H1 (cell line): ENCODE data around the gene AMZ1. TPM values are rescaled to one million over a fixed set of nuclear protein-coding genes. Genes with fewer than 3 reads are reported as not detected.

Source experiments
- CTCF ChIA-PET: fragments of 300-600 bp; sonication (Branson Sonifier 250); formaldehyde crosslinking; loops from one replicate; lab custom pipeline; 2021; ENCODE audit not compliant: partially characterized antibody; lab: Charles Lee
- POLR2A ChIA-PET: fragments of 300-600 bp; sonication (Branson Sonifier 250); formaldehyde crosslinking; loops from one replicate; lab custom pipeline; 2021; ENCODE audit warnings: inconsistent platforms; ENCODE audit not compliant: partially characterized antibody; lab: Charles Lee
- DNase-seq, 2 experiments: peaks; one replicate each; pipeline versions ENCODE4 v3.0.0 to v3.0.0-alpha.2; 2010 to 2022; ENCODE audit warnings: low spot score in 2 of 2, low read depth in 1 of 2, mixed read lengths in 1 of 2
- FAIRE-seq: peaks from 2 replicates; lab custom pipeline; 2011; peaks lifted over from hg19 to GRCh38; lab: Jason Lieb, UNC
- H2AFZ ChIP-seq: 2 replicates; pipeline ENCODE4 v1.8.1; 2012; ENCODE audit warnings: low read length, inconsistent platforms
- H2AK5ac ChIP-seq: 2 replicates; pipeline ENCODE4 v1.6.1; 2013; ENCODE audit warnings: low read depth, low read length
- H2BK120ac ChIP-seq: replicated peaks from 2 replicates; pipeline ENCODE3; 2013; ENCODE audit warnings: low read depth, low read length, inconsistent platforms
- H2BK12ac ChIP-seq: 2 replicates; pipeline ENCODE4 v1.6.1; 2013; ENCODE audit warnings: low read depth, low read length
- H2BK15ac ChIP-seq: 2 replicates; pipeline ENCODE4 v1.6.1; 2013; ENCODE audit warnings: low read length
- H2BK20ac ChIP-seq: 2 replicates; pipeline ENCODE4 v1.6.1; 2013; ENCODE audit warnings: low read length
- H2BK5ac ChIP-seq: 2 replicates; pipeline ENCODE4 v1.6.1; 2013; ENCODE audit warnings: low read depth, low read length
- H3K14ac ChIP-seq: 2 replicates; pipeline ENCODE4 v1.6.1; 2013; ENCODE audit warnings: inconsistent platforms; ENCODE audit not compliant: insufficient read length
- H3K18ac ChIP-seq: 2 replicates; pipeline ENCODE4 v1.6.1; 2013; ENCODE audit warnings: low read length; ENCODE audit errors: extremely low read depth
- H3K23ac ChIP-seq: 2 replicates; pipeline ENCODE4 v1.6.1; 2013; ENCODE audit warnings: inconsistent platforms; ENCODE audit not compliant: insufficient read length
- H3K23me2 ChIP-seq: 2 replicates; pipeline ENCODE4 v1.6.1; 2013; ENCODE audit warnings: low read depth, low read length
- H3K27ac ChIP-seq: 2 replicates; pipeline ENCODE4 v1.6.1; 2011; ENCODE audit warnings: low read depth, low read length, inconsistent platforms
- H3K27me3 ChIP-seq, 4 experiments: replicated peaks in 1 of 4; 1 replicate in 1 of 4; 2 replicates in 3 of 4; pipeline versions ENCODE4 v1.6.1 to v1.8.1; 2011 to 2013; ENCODE audit warnings: low read length in 3 of 4, mild to moderate bottlenecking in 3 of 4, inconsistent platforms in 2 of 4, mixed read lengths in 2 of 4, moderate library complexity in 1 of 4; ENCODE audit not compliant: control insufficient read depth in 3 of 4, insufficient read depth in 3 of 4; ENCODE audit errors: extremely low read depth in 1 of 4
- H3K36me3 ChIP-seq, 4 experiments: 2 replicates each; pipeline versions ENCODE4 v1.6.1 to v1.8.1; 2011 to 2013; ENCODE audit warnings: mild to moderate bottlenecking in 4 of 4, low read length in 3 of 4, moderate library complexity in 2 of 4, control low read depth in 1 of 4, inconsistent platforms in 1 of 4; ENCODE audit not compliant: insufficient read depth in 4 of 4, control insufficient read depth in 2 of 4
- H3K4ac ChIP-seq: replicated peaks from 2 replicates; pipeline ENCODE3; 2013; ENCODE audit warnings: low read length, low read depth, mixed read lengths, inconsistent platforms; ENCODE audit not compliant: insufficient read length
- H3K4me1 ChIP-seq, 4 experiments: replicated peaks in 1 of 4; 1 replicate in 1 of 4; 2 replicates in 3 of 4; pipeline versions ENCODE4 v1.6.1 to v1.8.1; 2011 to 2013; ENCODE audit warnings: low read length in 3 of 4, inconsistent platforms in 2 of 4, mixed read lengths in 1 of 4; ENCODE audit not compliant: insufficient read depth in 4 of 4, control insufficient read depth in 3 of 4
- H3K4me2 ChIP-seq, 2 experiments: 2 replicates each; pipeline versions ENCODE4 v1.6.1 to v1.8.1; 2011 to 2013; ENCODE audit warnings: low read depth in 2 of 2, low read length in 2 of 2, control low read depth in 1 of 2, inconsistent platforms in 1 of 2, mild to moderate bottlenecking in 1 of 2; ENCODE audit not compliant: insufficient read depth in 1 of 2
- H3K4me3 ChIP-seq, 4 experiments: fragments of 200-600, 300-600 bp in 1 of 4; sonication (generic), shearing (Covaris generic), sonication (Bioruptor Twin) in 1 of 4; 2 replicates each; pipeline versions ENCODE4 v1.5.1 to v1.8.1; 2011 to 2016; ENCODE audit warnings: low read length in 4 of 4, low read depth in 3 of 4, control low read depth in 2 of 4, inconsistent platforms in 2 of 4, mild to moderate bottlenecking in 2 of 4, mixed read lengths in 1 of 4, moderate library complexity in 1 of 4; ENCODE audit not compliant: insufficient read depth in 2 of 4; ENCODE audit errors: extremely low read depth in 1 of 4
- H3K56ac ChIP-seq: replicated peaks from 2 replicates; pipeline ENCODE3; 2013; ENCODE audit warnings: low read depth, mild to moderate bottlenecking, mixed read lengths, low read length, inconsistent platforms; ENCODE audit not compliant: insufficient read length
- H3K79me1 ChIP-seq: 2 replicates; pipeline ENCODE4 v1.6.1; 2013; ENCODE audit warnings: low read depth, low read length, control low read depth
- H3K79me2 ChIP-seq, 2 experiments: 2 replicates each; pipeline versions ENCODE4 v1.6.1 to v1.8.1; 2012 to 2013; ENCODE audit warnings: low read length in 2 of 2, mild to moderate bottlenecking in 2 of 2, inconsistent platforms in 1 of 2; ENCODE audit not compliant: insufficient read depth in 2 of 2, control insufficient read depth in 1 of 2
- H3K9ac ChIP-seq, 4 experiments: replicated peaks in 1 of 4; 1 replicate in 1 of 4; 2 replicates in 3 of 4; pipeline versions ENCODE4 v1.6.1 to v1.8.1; 2011 to 2013; ENCODE audit warnings: low read depth in 3 of 4, low read length in 3 of 4, control low read depth in 2 of 4, mild to moderate bottlenecking in 2 of 4, moderate library complexity in 2 of 4, inconsistent platforms in 1 of 4; ENCODE audit errors: extremely low read depth in 1 of 4
- H3K9me3 ChIP-seq, 2 experiments: 2 replicates each; pipeline versions ENCODE4 v1.6.1 to v1.8.1; 2012 to 2013; ENCODE audit warnings: mild to moderate bottlenecking in 2 of 2, moderate library complexity in 2 of 2, control low read depth in 1 of 2, inconsistent platforms in 1 of 2, low read depth in 1 of 2, low read length in 1 of 2, mixed read lengths in 1 of 2; ENCODE audit not compliant: insufficient read depth in 2 of 2
- H4K20me1 ChIP-seq, 2 experiments: replicated peaks in 1 of 2; 2 replicates each; pipeline versions ENCODE3 to v1.8.1; 2011 to 2013; ENCODE audit warnings: inconsistent platforms in 2 of 2, low read length in 2 of 2, mild to moderate bottlenecking in 1 of 2; ENCODE audit not compliant: insufficient read depth in 2 of 2, control insufficient read depth in 1 of 2
- H4K5ac ChIP-seq: 2 replicates; pipeline ENCODE4 v1.6.1; 2013; ENCODE audit warnings: low read length, low read depth, mixed read lengths, inconsistent platforms; ENCODE audit not compliant: insufficient read length
- H4K8ac ChIP-seq: 2 replicates; pipeline ENCODE4 v1.8.0; 2013; ENCODE audit warnings: mild to moderate bottlenecking, moderate library complexity, low read length, inconsistent platforms; ENCODE audit not compliant: insufficient read depth; ENCODE audit errors: extremely low read depth
- H4K91ac ChIP-seq: replicated peaks from 2 replicates; pipeline ENCODE3; 2013; ENCODE audit warnings: low read length, mixed read lengths, inconsistent platforms; ENCODE audit not compliant: insufficient read length
- EGR1 ChIP-seq: IDR thresholded peaks from 2 replicates; pipeline ENCODE4 v1.6.1; 2011; ENCODE audit warnings: low read depth, low read length, borderline replicate concordance
- GABPA ChIP-seq: IDR thresholded peaks from 2 replicates; pipeline ENCODE4 v1.6.1; 2011; ENCODE audit warnings: mild to moderate bottlenecking, low read length, moderate library complexity, borderline replicate concordance; ENCODE audit not compliant: insufficient read depth
- MAFK ChIP-seq: IDR thresholded peaks from 2 replicates; pipeline ENCODE4 v1.6.1; 2012; ENCODE audit warnings: low read depth, mild to moderate bottlenecking, improper control_type of control experiment, low read length
- PHF8 ChIP-seq: fragments of 200-600 bp; sonication (generic); conservative IDR thresholded peaks from 2 replicates; pipeline ENCODE4 v1.7.1; 2012; ENCODE audit warnings: low read depth, mild to moderate bottlenecking, inconsistent platforms, low read length, moderate library complexity
- RAD21 ChIP-seq, 2 experiments: IDR thresholded peaks in 1 of 2; conservative IDR thresholded peaks in 1 of 2; 2 replicates each; pipeline ENCODE4 v1.6.1; 2011; ENCODE audit warnings: low read depth in 2 of 2, low read length in 2 of 2, improper control_type of control experiment in 1 of 2, inconsistent platforms in 1 of 2, mild to moderate bottlenecking in 1 of 2, moderate library complexity in 1 of 2
- SAP30 ChIP-seq: fragments of 300-600 bp; sonication (generic); IDR thresholded peaks from 2 replicates; pipeline ENCODE4 v1.7.1; 2012; ENCODE audit warnings: low read length, moderate library complexity, mild to moderate bottlenecking, inconsistent platforms; ENCODE audit not compliant: insufficient read depth, insufficient replicate concordance
- SIX5 ChIP-seq: IDR thresholded peaks from 2 replicates; pipeline ENCODE4 v1.6.1; 2011; ENCODE audit warnings: mild to moderate bottlenecking, low read depth, low read length
- SP1 ChIP-seq: IDR thresholded peaks from 2 replicates; pipeline ENCODE4 v1.6.1; 2011; ENCODE audit warnings: low read depth, low read length
- SP2 ChIP-seq: IDR thresholded peaks from 2 replicates; pipeline ENCODE4 v1.6.1; 2012; ENCODE audit warnings: mild to moderate bottlenecking, low read length, inconsistent platforms
- TAF1 ChIP-seq: IDR thresholded peaks from 2 replicates; pipeline ENCODE4 v1.6.1; 2011; ENCODE audit warnings: mild to moderate bottlenecking, low read depth, low read length
- TBP ChIP-seq: IDR thresholded peaks from 2 replicates; pipeline ENCODE4 v1.6.1; 2011; ENCODE audit warnings: low read depth, low read length, improper control_type of control experiment
- WGBS, 2 experiments: shearing (Covaris generic) in 1 of 2; methylation state at CpG; one replicate each; pipeline versions ENCODE4 v1.1.6 to v1.1.7; 2013 to 2015; ENCODE audit warnings: low lambda C conversion rate in 2 of 2, mixed read lengths in 2 of 2, inconsistent platforms in 1 of 2, low coverage in 1 of 2, missing lambda C conversion rate in 1 of 2; ENCODE audit not compliant: insufficient replicate concordance in 2 of 2, insufficient coverage in 1 of 2, insufficient read length in 1 of 2; ENCODE audit errors: extremely low coverage in 1 of 2, missing lambda C conversion rate in 1 of 2; 5-methylcytosine and 5-hydroxymethylcytosine counted together
- polyA plus RNA-seq, 7 experiments: library from polyadenylated mRNA; depleted of rRNA in 3 of 7; stranded (reverse) in 5 of 7; unstranded in 2 of 7; fragments of >200 nt in 5 of 7; fragments of 200-250 nt in 2 of 7; gene quantifications; 1 replicate in 5 of 7; 2 replicates in 1 of 7; 4 replicates in 1 of 7; pipeline versions ENCODE4 v1.2.1 to v1.2.3, GENCODE V29; 2011 to 2013; ENCODE audit warnings: missing spikeins in 2 of 7, mixed read lengths in 2 of 7
- total RNA-seq: library from RNA; stranded (reverse); fragmentation: NEBNext Ultra II Directional; extraction: Animal tissue kit (Norgen Biotek cat#: 25700); gene quantifications from 2 replicates; pipeline ENCODE4 v1.2.1, GENCODE V29; 2021
- TF ChIP-seq, protein P1 (sequence below): IDR thresholded peaks from 2 replicates; pipeline ENCODE4 v1.6.1; 2012; ENCODE audit warnings: inconsistent platforms

The AMZ1 gene
- total and polyA plus RNA-seq, 2 of the 8 experiments (the other 6 are each of a cell fraction or from before 2014, with no cell fraction given), result 0.59 to 1.4 TPM

DNA sequence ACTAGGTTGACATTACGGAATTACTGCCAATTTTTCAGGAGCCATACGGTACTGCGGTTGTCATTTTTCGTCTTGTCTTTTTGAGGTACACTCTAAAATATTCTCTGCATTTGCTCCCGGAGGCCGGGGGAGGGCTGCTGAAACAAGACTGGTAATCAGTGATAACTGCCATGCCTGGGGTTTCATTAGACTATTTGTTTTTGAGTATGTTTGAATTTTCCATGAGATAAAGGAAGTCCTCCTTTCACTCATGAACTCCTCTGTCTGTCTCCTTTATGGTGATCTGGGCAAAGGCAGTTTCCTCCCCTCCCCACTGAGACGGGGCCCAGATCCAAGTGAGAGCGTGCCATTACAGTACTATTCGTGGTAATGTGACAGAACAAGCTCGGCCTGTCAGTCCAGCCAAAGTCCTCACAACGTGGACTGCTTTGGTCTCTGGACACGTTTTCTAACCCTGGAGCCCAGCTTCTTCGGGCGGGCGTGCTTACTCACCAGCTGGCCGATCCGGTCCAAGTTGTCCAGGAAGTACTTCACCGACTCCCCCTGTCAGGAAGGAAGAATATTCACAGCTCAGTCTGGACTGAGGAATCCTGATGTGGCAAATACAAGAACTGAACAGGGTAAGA lies 45.1 kb downstream of the AMZ1 start:
- FAIRE-seq (no peak), DNase-seq (peak in 1 of 2 experiments; percentile 33)
- H3K14ac ChIP-seq, result no peak overlapping the region
- H3K56ac ChIP-seq, result no peak overlapping the region
- no peak overlapping the region for H4K91ac ChIP-seq
- H4K20me1 ChIP-seq, result peaks cover 11 to 23% of the 10 kb centered on the region in 2 experiments
- no peak overlapping the region for H4K5ac ChIP-seq
- no peak overlapping the region for H3K27ac ChIP-seq
- 89% methylated on average over 18 of the region's 18 CpGs; no CpG with 5 or more reads in 1 of the 2 experiments for WGBS, 2 experiments
- H3K9ac ChIP-seq, result no peak overlapping the region
- no peak overlapping the region for H3K4me2 ChIP-seq
- H4K8ac ChIP-seq, result no peak overlapping the region
- no peak overlapping the region for H2AFZ ChIP-seq
- H2BK20ac ChIP-seq, result no peak overlapping the region
- peaks cover 14% of the 10 kb centered on the region for H3K79me1 ChIP-seq
- H3K18ac ChIP-seq, result no peak overlapping the region
- H2BK5ac ChIP-seq, result no peak overlapping the region
- no peaks in the 10 kb centered on the region for H3K23me2 ChIP-seq
- no peak overlapping the region for H3K23ac ChIP-seq
- no peak overlapping the region for H3K4ac ChIP-seq
- peaks cover 0 to 58% of the 10 kb centered on the region in 2 experiments; a peak in 2 of 4 replicates for H3K79me2 ChIP-seq
- peaks cover 7 to 21% (median 16%) of the 10 kb centered on the region in 4 experiments for H3K36me3 ChIP-seq
- no peak overlapping the region for H3K4me3 ChIP-seq
- no peak overlapping the region for H2BK15ac ChIP-seq
- CTCF ChIA-PET, result interaction anchor here (0.9 to 3.1 kb wide), 4 partner anchors 9 to 86 kb away, joined by 4 to 13 read pairs (median 5); no protein-coding TSS in a partner anchor
- no peak overlapping the region for H2AK5ac ChIP-seq
- H3K4me1 ChIP-seq, result peaks cover 0 to 12% (median 6%) of the 10 kb centered on the region in 4 experiments; a peak in 4 of 7 replicates
- H2BK120ac ChIP-seq, result no peak overlapping the region
- POLR2A ChIA-PET, result interaction anchor here (0.6 kb wide), 1 partner anchor 11 kb away, joined by 3 read pairs; no protein-coding TSS in a partner anchor
- H2BK12ac ChIP-seq, result no peak overlapping the region
- no peaks in the 10 kb centered on the region for H3K27me3 ChIP-seq
- no peaks in the 10 kb centered on the region for H3K9me3 ChIP-seq
- TF ChIP-seq, protein P1, sequence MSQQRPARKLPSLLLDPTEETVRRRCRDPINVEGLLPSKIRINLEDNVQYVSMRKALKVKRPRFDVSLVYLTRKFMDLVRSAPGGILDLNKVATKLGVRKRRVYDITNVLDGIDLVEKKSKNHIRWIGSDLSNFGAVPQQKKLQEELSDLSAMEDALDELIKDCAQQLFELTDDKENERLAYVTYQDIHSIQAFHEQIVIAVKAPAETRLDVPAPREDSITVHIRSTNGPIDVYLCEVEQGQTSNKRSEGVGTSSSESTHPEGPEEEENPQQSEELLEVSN, result no peak
- TF ChIP-seq SAP30, result no peak
- TF ChIP-seq TAF1, result no peak
- no peak for TF ChIP-seq SP1
- no peak for TF ChIP-seq MAFK
- TF ChIP-seq PHF8, result no peak
- TF ChIP-seq SP2, result no peak
- no peak for TF ChIP-seq GABPA
- no peak for TF ChIP-seq SIX5
- no peak for TF ChIP-seq EGR1
- TF ChIP-seq TBP, result no peak
- no peak for TF ChIP-seq RAD21 (IDR thresholded peaks at IDR 0.05 in 1 of 2, conservative IDR thresholded peaks at IDR 0.05 in 1 of 2; ENCODE audit: low read depth in 2 of 2, low read length in 2 of 2)
